ENCODE data around the gene URGCP.

The URGCP gene

GRCh38 chr7:43906331-43907010 lies at the start of gene URGCP:
TSS of gene URGCP (minus strand) at chr7:43906596. CDS start at chr7:43906575, 21 bp downstream.
- H3K27me3 ChIP-seq: no peaks in the 10 kb centered on the region
- peaks cover 0 to 4% (median 0%) of the 10 kb centered on the region in 11 experiments; a peak in 4 of 22 replicates for H3K36me3 ChIP-seq
- H3K9me3 ChIP-seq (replicated peaks in 1 of 11): no peaks in the 10 kb centered on the region
- peak within 1 kb of the TSS; percentile 63 to 83 (median 76) for H3K4me3 ChIP-seq
- H3K27ac ChIP-seq: peak within 1 kb of the TSS; percentile 81 to 91 (median 89)
- peak within 1 kb of the TSS; percentile 84 to 97 (median 93) for H3K9ac ChIP-seq
- H3K4me1 ChIP-seq: peaks cover 15 to 30% (median 22%) of the 10 kb centered on the region in 10 experiments
- H3K4me2 ChIP-seq: peak within 1 kb of the TSS; percentile 73 to 96 (median 92)
- peaks cover 27 to 44% (median 38%) of the 10 kb centered on the region in 11 experiments; a peak in 21 of 22 replicates for H4K20me1 ChIP-seq
- no peak for TF ChIP-seq Cebpa-rat (IDR thresholded peaks at IDR 0.05)

- peaks cover 9 to 35% (median 30%) of the 10 kb centered on the region in 11 experiments; a peak in 20 of 22 replicates for H3K36me3 ChIP-seq
- H3K9ac ChIP-seq: no peak overlapping the region
- TF ChIP-seq Cebpa-rat (IDR thresholded peaks at IDR 0.05): no peak
- H3K4me2 ChIP-seq: peak overlapping the region in 9 of 11 experiments; percentile 24 to 72 (median 54); a peak in 16 of 22 replicates
- no peak overlapping the region for H3K4me3 ChIP-seq
- H3K9me3 ChIP-seq (replicated peaks in 1 of 11): peaks cover 11 to 22% (median 14%) of the 10 kb centered on the region in 11 experiments; a peak in 21 of 22 replicates
- H4K20me1 ChIP-seq: no peaks in the 10 kb centered on the region
- peaks cover 0 to 36% (median 21%) of the 10 kb centered on the region in 10 experiments; a peak in 16 of 20 replicates for H3K4me1 ChIP-seq
- H3K27ac ChIP-seq: no peak overlapping the region
- no peaks in the 10 kb centered on the region for H3K27me3 ChIP-seq
Observed at GRCh38 chr7:43956027-43956426, 49.6 kb upstream of the URGCP start.

GRCh38 chr7:43954524-43955228 lies 48.3 kb upstream of the URGCP start:
- no peak for TF ChIP-seq Cebpa-rat (IDR thresholded peaks at IDR 0.05)
- H3K27ac ChIP-seq: no peak overlapping the region
- peaks cover 0 to 36% (median 21%) of the 10 kb centered on the region in 10 experiments; a peak in 16 of 20 replicates for H3K4me1 ChIP-seq
- no peaks in the 10 kb centered on the region for H4K20me1 ChIP-seq
- no peaks in the 10 kb centered on the region for H3K27me3 ChIP-seq
- no peak overlapping the region for H3K4me3 ChIP-seq
- H3K4me2 ChIP-seq: peak overlapping the region in 5 of 11 experiments; percentile 54 to 72 (median 64); a peak in 9 of 22 replicates
- no peak overlapping the region; a peak in 1 of 22 replicates for H3K9ac ChIP-seq
- H3K9me3 ChIP-seq (replicated peaks in 1 of 11): peaks cover 8 to 18% (median 11%) of the 10 kb centered on the region in 11 experiments; a peak in 21 of 22 replicates
- peaks cover 13 to 41% (median 36%) of the 10 kb centered on the region in 11 experiments; a peak in 20 of 22 replicates for H3K36me3 ChIP-seq

- TF ChIP-seq Cebpa-rat (IDR thresholded peaks at IDR 0.05): no peak
- Histone ChIP-seq H3K27me3 (no peaks in the 10 kb centered on the region), H3K9ac (no peak overlapping the region)
Observed at GRCh38 chr7:43953071-43953470, 46.7 kb upstream of the URGCP start.

GRCh38 chr7:43952028-43952427 lies 45.6 kb upstream of the URGCP start:
- no peak overlapping the region for H3K4me2 ChIP-seq
- peaks cover 13 to 55% (median 45%) of the 10 kb centered on the region in 11 experiments; a peak in 20 of 22 replicates for H3K36me3 ChIP-seq
- no peaks in the 10 kb centered on the region for H3K9me3 ChIP-seq (replicated peaks in 1 of 11)
- no peak overlapping the region for H3K27ac ChIP-seq
- no peak for TF ChIP-seq Cebpa-rat (IDR thresholded peaks at IDR 0.05)
- H3K4me3 ChIP-seq: no peak overlapping the region
- no peaks in the 10 kb centered on the region for H3K27me3 ChIP-seq
- H3K9ac ChIP-seq: no peak overlapping the region
- H3K4me1 ChIP-seq: peaks cover 0 to 36% (median 21%) of the 10 kb centered on the region in 10 experiments; a peak in 16 of 20 replicates
- no peaks in the 10 kb centered on the region for H4K20me1 ChIP-seq

More at GRCh38 chr7:43953071-43953470, 46.7 kb upstream of the URGCP start:
- peaks cover 0 to 2% (median 0%) of the 10 kb centered on the region in 11 experiments; a peak in 2 of 22 replicates for H3K9me3 ChIP-seq (replicated peaks in 1 of 11)
- H3K4me3 ChIP-seq: no peak overlapping the region
- peaks cover 13 to 55% (median 44%) of the 10 kb centered on the region in 11 experiments; a peak in 20 of 22 replicates for H3K36me3 ChIP-seq
- peaks cover 0 to 36% (median 21%) of the 10 kb centered on the region in 10 experiments; a peak in 16 of 20 replicates for H3K4me1 ChIP-seq
- H4K20me1 ChIP-seq: no peaks in the 10 kb centered on the region
- H3K27ac ChIP-seq: no peak overlapping the region
- peak overlapping the region in 1 of 11 experiments; percentile 7; a peak in 2 of 22 replicates for H3K4me2 ChIP-seq

- H3K27me3 ChIP-seq: no peaks in the 10 kb centered on the region
Observed at GRCh38 chr7:43944286-43944685, 37.9 kb upstream of the URGCP start.

GRCh38 chr7:43943417-43944187 lies 37.2 kb upstream of the URGCP start:
- no peaks in the 10 kb centered on the region for H3K27me3 ChIP-seq
- peaks cover 0 to 22% (median 10%) of the 10 kb centered on the region in 11 experiments; a peak in 12 of 22 replicates for H3K36me3 ChIP-seq
- peaks cover 0 to 6% (median 0%) of the 10 kb centered on the region in 10 experiments; a peak in 1 of 20 replicates for H3K4me1 ChIP-seq
- TF ChIP-seq Cebpa-rat (IDR thresholded peaks at IDR 0.05): no peak
- H4K20me1 ChIP-seq: peaks cover 0 to 7% (median 0%) of the 10 kb centered on the region in 11 experiments; a peak in 1 of 22 replicates
- H3K9me3 ChIP-seq (replicated peaks in 1 of 11): no peaks in the 10 kb centered on the region
- H3K4me3 ChIP-seq: no peak overlapping the region
- H3K9ac ChIP-seq: no peak overlapping the region
- H3K4me2 ChIP-seq: no peak overlapping the region
- H3K27ac ChIP-seq: no peak overlapping the region

More at GRCh38 chr7:43944286-43944685, 37.9 kb upstream of the URGCP start:
- Histone ChIP-seq H3K4me3 (no peak overlapping the region), H3K4me2 (no peak overlapping the region), H3K36me3 (peaks cover 0 to 29% (median 12%) of the 10 kb centered on the region in 11 experiments; a peak in 12 of 22 replicates), H4K20me1 (peaks cover 0 to 7% (median 0%) of the 10 kb centered on the region in 11 experiments; a peak in 1 of 22 replicates), H3K9ac (no peak overlapping the region), H3K4me1 (peaks cover 0 to 6% (median 0%) of the 10 kb centered on the region in 10 experiments; a peak in 1 of 20 replicates), H3K27ac (no peak overlapping the region), H3K9me3 (replicated peaks in 1 of 11) (no peaks in the 10 kb centered on the region)
- no peak for TF ChIP-seq Cebpa-rat (IDR thresholded peaks at IDR 0.05)

GRCh38 chr7:43942997-43943396 lies 36.6 kb upstream of the URGCP start:
- TF ChIP-seq Cebpa-rat (IDR thresholded peaks at IDR 0.05): no peak
- Histone ChIP-seq H3K36me3 (peaks cover 0 to 18% (median 5%) of the 10 kb centered on the region in 11 experiments; a peak in 9 of 22 replicates), H4K20me1 (peaks cover 0 to 7% (median 0%) of the 10 kb centered on the region in 11 experiments; a peak in 1 of 22 replicates), H3K4me3 (no peak overlapping the region), H3K27me3 (no peaks in the 10 kb centered on the region), H3K4me1 (peaks cover 0 to 6% (median 0%) of the 10 kb centered on the region in 10 experiments; a peak in 1 of 20 replicates), H3K9me3 (replicated peaks in 1 of 11) (no peaks in the 10 kb centered on the region), H3K27ac (no peak overlapping the region), H3K4me2 (no peak overlapping the region), H3K9ac (no peak overlapping the region)

All from BLaER1 treated with 17β-estradiol and CSF1 and Interleukin-3, amounts not matched to agents 10 nM and 100 nM (cell line).